GM19438 (cell line): ENCODE results near the gene FNBP1L.
"Not testable (repeated sequence)": the region's sequence is repeated elsewhere in the genome, so short reads cannot be mapped to it uniquely, and the experiment has no call there.

Experiments
- ATAC-seq: cut with Tn5 transposase; IDR thresholded peaks from one replicate; pipeline ENCODE4 v1.9.1; 2021; ENCODE audit warnings: low read depth; ENCODE audit not compliant: unreplicated experiment

FNBP1L gene

DNA sequence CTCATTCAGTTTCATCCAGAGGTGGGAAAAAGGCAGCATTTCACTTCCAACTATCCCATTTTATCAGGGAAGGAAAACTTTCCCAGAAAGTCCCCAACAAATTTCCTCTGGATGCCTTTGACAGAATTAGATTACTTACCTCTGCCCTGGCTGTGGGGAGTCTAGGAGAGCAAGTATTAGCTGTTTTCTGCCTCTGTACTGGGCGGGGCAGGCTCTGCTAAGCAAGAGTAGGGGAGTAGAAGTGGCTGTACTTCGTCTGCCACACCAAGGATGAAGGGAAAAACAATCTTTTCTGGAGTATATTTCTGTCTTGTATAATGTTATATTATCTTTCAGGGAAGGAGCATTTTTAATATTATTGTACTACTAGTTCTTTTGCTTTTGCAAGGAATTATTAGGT, 78.5 kb downstream of the FNBP1L start:
- no peak for ATAC-seq

- no peak for ATAC-seq
These were observed 80.5 kb downstream of the FNBP1L start for GRCh38 chr1:93528412-93528811.

- no peak for ATAC-seq
These were observed 83.3 kb downstream of the FNBP1L start for GRCh38 chr1:93531193-93531592.

GRCh38 chr1:93532780-93533378, 85.0 kb downstream of the FNBP1L start:
- ATAC-seq: no peak

DNA sequence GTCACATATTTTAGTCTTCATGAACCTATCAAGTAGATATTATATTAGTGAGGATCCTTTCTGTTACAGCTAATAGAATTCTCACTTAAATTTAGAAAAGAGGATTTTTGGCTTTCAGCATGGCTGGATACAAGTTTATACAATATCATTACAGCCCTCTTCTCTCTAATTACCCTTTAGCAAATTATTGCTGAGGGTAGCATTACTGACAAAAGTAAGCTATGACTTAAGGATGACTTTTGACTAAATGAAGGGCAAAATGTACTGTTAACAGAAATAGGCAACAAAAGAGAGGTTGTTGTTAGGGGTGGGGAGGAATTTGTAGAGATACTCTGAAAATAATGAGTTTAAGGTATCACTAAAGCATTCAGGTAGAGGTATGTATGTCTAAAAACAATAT, 85.8 kb downstream of the FNBP1L start:
- ATAC-seq: no peak

DNA sequence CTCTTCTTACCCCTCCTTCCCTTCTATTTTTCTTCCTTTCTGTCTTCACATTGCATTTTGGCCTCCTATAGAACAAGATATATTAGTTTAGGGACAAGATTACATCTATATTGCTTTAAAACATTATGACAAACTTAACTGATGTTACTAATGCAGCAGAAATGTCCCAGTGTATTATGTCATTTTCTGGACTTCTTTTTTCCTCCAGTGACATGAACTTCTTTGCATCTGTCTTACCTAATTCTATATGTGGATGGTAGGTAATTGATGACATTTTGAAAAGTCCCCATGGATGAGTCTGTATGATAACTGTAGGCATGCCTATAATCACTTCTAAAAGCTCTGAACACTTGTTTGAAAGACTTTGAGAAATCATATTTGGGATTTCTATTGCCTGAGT, 89.5 kb downstream of the FNBP1L start:
- ATAC-seq: no peak

- ATAC-seq: no peak
These were observed 90.0 kb downstream of the FNBP1L start for GRCh38 chr1:93537924-93538323.

- no peak for ATAC-seq
These were observed 93.1 kb downstream of the FNBP1L start for GRCh38 chr1:93541045-93541444.

- no peak for ATAC-seq
These were observed 94.5 kb downstream of the FNBP1L start for GRCh38 chr1:93542398-93542797.

- ATAC-seq: no peak
These were observed 98.4 kb downstream of the FNBP1L start for GRCh38 chr1:93546162-93546863.

DNA sequence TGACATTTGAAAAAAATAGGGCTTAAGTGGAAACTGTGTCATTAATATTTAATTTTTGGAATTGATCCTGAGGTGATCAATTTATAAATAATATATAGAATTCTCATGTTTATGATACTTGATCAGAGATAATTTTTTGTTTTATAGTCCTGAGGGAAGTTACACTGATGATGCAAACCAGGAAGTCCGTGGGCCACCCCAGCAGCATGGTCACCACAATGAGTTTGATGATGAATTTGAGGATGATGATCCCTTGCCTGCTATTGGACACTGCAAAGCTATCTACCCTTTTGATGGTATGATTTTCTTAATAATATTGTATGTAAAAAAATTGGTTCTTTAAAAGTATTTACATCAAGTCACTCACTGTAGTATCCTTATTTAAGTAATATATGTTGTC, 101.2 kb downstream of the FNBP1L start:
- no peak for ATAC-seq

DNA sequence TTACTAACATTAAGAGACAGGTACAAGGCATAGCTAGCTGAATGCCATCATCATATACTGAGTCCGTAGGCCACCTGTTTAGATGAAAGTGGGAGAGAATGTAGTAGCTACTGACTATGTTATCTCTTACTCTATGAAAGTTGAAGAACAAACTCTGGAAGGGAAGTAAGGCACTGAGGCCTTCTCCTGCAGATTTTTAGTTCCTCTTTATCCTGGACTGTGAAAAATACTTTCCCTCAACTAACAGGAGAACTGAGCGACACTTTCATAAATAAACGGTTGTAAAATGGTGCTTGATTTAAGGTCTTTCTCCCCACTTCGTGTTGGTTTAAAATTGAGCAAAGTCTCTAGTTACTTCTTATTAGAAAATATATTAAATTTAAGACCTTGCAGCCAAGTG, 101.9 kb downstream of the FNBP1L start:
- no peak for ATAC-seq

DNA sequence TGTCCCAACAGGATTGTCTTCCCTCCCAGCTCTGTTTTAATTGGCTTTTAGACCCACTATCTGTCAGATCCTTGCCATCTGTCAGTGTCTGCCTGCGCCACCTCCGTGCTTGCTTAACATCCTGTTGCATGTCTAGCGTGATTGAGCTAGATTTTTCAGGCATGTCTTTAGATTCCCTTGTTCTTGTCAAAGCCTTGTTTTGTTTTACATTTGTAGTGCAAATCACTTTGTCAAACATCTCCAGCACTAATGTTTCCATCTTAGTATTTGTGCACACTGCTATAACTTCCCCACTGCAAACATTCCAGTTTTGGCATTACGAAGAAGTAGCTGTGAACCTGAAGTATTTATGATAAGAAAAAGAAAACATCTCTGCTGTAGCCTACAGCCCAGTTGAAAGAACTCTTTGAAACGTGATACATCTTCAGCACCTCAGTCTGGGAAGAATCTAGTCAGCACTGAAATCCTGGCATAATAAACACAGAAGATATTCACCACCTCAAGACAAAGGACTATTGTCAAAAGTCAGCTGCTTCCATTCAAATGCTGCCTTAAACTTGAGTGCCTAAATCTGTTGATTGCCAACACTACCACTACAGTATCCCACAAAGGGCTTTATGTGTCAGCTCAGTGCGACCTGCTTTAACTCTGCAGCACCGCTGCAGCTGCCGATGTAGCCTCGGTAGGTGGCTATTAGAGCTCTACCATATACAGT, 105.0 kb downstream of the FNBP1L start:
- ATAC-seq: no peak

GRCh38 chr1:93553886-93554490, 106.1 kb downstream of the FNBP1L start:
- ATAC-seq: not testable (repeated sequence)

- no peak for ATAC-seq
These were observed 107.3 kb downstream of the FNBP1L start for GRCh38 chr1:93554883-93555872.

DNA sequence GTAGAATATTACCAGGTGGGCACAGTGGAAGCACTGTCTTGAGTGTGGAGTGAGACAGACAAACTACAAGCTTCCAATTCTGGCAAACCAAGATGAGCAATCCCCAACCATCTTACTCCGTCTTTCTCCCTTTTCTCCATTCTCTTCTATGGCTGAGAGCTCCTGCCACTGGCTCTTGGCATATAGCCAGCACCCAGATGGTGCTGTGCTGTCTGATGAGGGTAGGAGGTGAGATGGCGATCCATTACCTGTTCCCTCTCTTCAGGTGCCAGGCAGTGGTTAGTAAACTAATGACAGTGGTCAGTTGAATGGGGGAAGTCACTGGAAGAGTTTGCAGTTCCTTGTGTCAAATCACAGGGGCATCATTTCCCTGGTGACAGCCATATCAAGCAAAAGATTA, 108.4 kb downstream of the FNBP1L start:
- ATAC-seq: no peak

DNA sequence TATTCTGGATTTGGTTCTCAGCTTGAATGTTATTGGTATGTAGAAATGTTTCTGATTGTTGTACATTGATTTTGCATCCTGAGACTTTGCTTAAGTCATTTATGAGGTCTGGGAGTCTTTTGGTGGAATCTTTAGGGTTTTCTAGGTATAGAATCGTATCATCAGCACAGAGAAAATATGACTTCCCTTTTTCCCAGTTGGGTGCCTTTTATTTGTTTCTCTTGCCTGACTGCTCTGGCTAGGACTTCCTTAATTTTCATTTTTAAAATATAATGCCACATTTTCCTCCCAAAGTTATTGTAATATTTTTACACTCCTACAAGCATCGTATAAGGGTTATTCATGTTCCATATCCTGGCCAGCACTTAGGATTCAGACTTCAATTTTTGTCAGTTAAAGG, 111.1 kb downstream of the FNBP1L start:
- no peak for ATAC-seq

DNA sequence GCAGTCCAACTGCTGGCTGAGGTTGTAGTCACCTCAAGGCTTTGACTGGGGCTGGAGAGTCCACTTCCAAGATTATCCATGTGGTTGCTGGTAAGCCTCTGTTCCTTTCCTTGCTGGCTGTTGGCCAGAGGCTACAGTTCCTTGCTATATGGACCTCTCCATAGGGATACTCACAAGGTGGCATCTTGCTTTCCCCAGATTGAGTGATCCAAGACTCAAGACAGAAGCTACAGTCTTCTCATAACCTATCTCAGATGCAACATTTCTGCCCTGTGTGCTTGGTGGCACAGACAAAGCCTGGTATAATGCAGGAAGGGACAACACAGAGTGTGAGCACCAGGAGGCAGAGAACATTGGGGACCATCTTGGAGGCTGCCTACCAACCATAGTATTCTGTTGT, 111.8 kb downstream of the FNBP1L start:
- ATAC-seq: no peak

DNA sequence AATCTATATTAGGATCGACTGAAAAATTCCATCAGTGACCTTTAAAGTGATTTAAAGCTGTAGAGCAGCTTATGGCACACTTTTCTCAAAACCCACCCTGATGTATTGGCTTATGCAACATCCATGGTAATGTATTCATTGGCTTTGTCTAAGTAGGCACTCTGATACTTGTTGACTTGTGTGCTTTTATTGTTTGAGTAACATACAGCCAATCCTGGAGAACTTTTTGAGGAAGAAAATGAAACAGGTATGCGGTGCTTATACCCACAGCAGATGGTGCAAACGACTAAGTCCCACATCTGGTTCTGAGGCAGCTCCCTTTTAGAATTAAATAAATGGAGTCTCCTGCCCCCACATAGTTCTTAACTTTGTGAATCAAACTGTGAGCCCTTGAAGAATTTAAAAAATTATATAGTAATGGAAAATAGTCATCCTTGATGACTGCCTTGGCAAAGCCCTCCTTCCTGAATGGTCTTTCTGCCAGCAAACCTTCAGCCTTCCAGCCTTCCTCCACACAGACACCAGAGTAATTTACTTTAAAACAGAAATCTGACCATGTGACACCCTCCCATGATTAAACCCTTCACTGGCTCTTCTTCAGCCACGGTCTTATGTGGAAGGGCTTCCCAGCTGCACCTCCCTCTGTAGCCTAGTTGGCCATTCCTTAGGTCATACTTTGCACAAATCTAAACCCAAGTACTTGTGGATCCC, 117.7 kb downstream of the FNBP1L start:
- ATAC-seq: no peak

- no peak for ATAC-seq
These were observed 118.3 kb downstream of the FNBP1L start for GRCh38 chr1:93566227-93566626.
